ENCODE results near the gene MKNK2.

The MKNK2 gene

GRCh38 chr19:2050991-2051772 lies at the start of gene MKNK2:
TSS of gene MKNK2 (minus strand) at chr19:2051244. CDS start at chr19:2050851, 393 bp downstream.
- FAIRE-seq, result no peak
- peak; percentile 90 for DNase-seq (ENCODE audit: insufficient read length, low spot score)
- peak; percentile 49 for TF ChIP-seq CTCF (IDR thresholded peaks at IDR 0.05; ENCODE audit: insufficient read depth, missing control alignments)

- no peak for DNase-seq (ENCODE audit: insufficient read length, low spot score)
- FAIRE-seq, result no peak
These were observed 49.6 kb upstream of the MKNK2 start for GRCh38 chr19:2100719-2101061.

GRCh38 chr19:2099937-2100718 lies 49.1 kb upstream of the MKNK2 start:
- DNase-seq (ENCODE audit: insufficient read length, low spot score) (no peak), FAIRE-seq (no peak)
- TF ChIP-seq CTCF (IDR thresholded peaks at IDR 0.05; ENCODE audit: insufficient read depth, missing control alignments), result no peak

More at GRCh38 chr19:2100719-2101061, 49.6 kb upstream of the MKNK2 start:
- no peak for TF ChIP-seq CTCF (IDR thresholded peaks at IDR 0.05; ENCODE audit: insufficient read depth, missing control alignments)

- DNase-seq (ENCODE audit: insufficient read length, low spot score) (no peak), FAIRE-seq (no peak)
- TF ChIP-seq CTCF (IDR thresholded peaks at IDR 0.05; ENCODE audit: insufficient read depth, missing control alignments), result no peak
These were observed 48.0 kb upstream of the MKNK2 start for GRCh38 chr19:2099054-2099501.

GRCh38 chr19:2097886-2098327 lies 46.9 kb upstream of the MKNK2 start:
- no peak for DNase-seq (ENCODE audit: insufficient read length, low spot score)
- TF ChIP-seq CTCF (IDR thresholded peaks at IDR 0.05; ENCODE audit: insufficient read depth, missing control alignments), result no peak
- no peak for FAIRE-seq

- no peak for DNase-seq (ENCODE audit: insufficient read length, low spot score)
- TF ChIP-seq CTCF (IDR thresholded peaks at IDR 0.05; ENCODE audit: insufficient read depth, missing control alignments), result no peak
- FAIRE-seq, result no peak
These were observed 46.3 kb upstream of the MKNK2 start for GRCh38 chr19:2097203-2097885.
